DND-41 (cell line): Measurements from ENCODE around the gene ERICH3.

ENCODE experiments used
- EZH2 ChIP-seq: IDR thresholded peaks from 3 replicates; pipeline ENCODE4 v1.6.1; 2012; ENCODE audit warnings: borderline replicate concordance, low read depth, mild to moderate bottlenecking, moderate library complexity, low read length, inconsistent platforms; ENCODE audit not compliant: severe bottlenecking
- TF ChIP-seq, protein P1 (sequence below): IDR thresholded peaks from 2 replicates; pipeline ENCODE4 v1.5.1; 2012; ENCODE audit warnings: borderline replicate concordance, low read length, moderate library complexity, mild to moderate bottlenecking; ENCODE audit not compliant: poor library complexity, severe bottlenecking; ENCODE audit errors: extremely low read depth

DNA sequence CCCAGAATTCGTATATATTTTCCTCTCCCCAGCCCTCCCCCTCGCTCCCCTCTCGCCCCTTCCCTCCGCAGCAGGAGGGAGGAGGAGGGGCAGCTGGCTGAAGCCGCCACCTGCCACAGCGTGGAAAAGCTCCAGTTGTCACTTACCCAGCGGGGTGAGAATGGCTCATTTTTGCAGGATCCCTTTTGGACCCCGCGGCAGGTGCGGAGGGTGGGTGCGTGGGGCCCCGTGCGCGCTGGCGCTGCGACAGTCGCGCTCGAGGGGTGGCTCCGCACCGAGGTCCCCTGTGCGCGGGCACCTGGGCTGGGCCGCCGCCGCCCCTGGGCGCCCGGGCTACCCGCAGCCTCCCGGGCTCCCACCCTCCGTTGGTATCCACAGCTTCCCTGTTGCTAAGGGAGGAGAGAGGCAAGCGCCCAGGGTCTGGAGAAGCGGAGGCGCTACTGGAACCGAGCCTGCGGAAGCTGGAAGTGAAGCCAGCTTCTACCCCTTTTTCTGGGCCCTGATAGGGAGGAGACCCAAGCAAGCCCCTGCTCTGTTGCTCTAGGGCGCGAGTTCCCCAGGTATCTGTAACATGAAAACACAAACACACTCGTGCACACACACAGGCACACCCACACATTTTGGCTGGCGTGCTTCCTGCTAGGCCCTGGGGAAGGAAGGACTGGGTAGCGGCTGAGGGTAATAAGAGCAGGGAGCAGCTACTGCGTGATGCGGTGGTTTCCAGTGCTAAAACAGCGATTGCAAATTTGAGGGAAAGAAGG, at the start of gene ERICH3:
- TF ChIP-seq, protein P1, sequence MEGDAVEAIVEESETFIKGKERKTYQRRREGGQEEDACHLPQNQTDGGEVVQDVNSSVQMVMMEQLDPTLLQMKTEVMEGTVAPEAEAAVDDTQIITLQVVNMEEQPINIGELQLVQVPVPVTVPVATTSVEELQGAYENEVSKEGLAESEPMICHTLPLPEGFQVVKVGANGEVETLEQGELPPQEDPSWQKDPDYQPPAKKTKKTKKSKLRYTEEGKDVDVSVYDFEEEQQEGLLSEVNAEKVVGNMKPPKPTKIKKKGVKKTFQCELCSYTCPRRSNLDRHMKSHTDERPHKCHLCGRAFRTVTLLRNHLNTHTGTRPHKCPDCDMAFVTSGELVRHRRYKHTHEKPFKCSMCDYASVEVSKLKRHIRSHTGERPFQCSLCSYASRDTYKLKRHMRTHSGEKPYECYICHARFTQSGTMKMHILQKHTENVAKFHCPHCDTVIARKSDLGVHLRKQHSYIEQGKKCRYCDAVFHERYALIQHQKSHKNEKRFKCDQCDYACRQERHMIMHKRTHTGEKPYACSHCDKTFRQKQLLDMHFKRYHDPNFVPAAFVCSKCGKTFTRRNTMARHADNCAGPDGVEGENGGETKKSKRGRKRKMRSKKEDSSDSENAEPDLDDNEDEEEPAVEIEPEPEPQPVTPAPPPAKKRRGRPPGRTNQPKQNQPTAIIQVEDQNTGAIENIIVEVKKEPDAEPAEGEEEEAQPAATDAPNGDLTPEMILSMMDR: no peak
- no peak for TF ChIP-seq EZH2
